Measurements from ENCODE around the gene LRRC4B. TPM values are rescaled to one million over a fixed set of nuclear protein-coding genes. Genes with fewer than 3 reads are reported as not detected.

LRRC4B gene
- total and polyA plus RNA-seq, 2 of the 13 experiments (the other 11 are each of a cell fraction or from before 2014, with no cell fraction given) = not detected

DNA sequence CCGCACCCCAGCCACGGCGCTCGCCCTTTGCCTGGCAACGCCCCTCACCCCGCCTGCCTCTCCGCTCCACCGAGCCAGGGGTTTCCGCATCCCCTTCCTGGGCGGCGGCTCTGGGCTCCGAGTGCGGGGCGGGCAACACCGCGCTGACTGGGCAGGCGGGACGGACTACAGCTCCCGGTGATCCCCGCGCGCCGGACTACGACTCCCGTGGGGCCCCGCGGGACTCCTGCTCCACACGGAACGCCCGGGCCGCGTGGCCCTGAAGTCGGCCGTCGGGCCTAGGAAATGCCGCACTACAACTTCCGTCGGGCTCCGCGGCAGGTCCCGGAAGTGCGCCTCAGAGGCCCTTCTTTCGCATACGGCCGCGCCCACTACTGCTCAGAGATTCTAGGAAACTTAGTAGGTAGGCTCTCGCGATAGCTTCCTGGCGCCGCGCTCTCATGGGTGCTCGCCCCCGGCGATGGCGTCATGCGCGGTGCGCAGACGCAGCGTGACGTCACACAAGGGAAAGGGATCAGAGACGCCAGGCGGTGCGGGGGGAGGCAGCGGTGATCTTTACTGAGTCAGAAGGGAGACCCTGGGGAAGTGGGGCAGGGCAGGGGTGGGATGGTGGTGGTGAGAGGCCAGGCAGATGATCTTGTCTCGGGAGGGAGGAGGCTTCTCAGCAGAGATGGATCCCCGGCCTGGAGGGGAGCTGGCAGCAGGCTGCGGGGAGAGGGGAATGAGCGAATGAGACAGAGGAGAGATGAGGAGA is 57.0 kb downstream of the LRRC4B start, which contains the start of gene JOSD2 (continued):
- TF ChIP-seq MYPOP (CRISPR knock-in tag; IDR thresholded peaks at IDR 0.05) = no peak
- no peak for TF ChIP-seq ZNF17 (CRISPR knock-in tag; IDR thresholded peaks at IDR 0.05)
- no peak for TF ChIP-seq CBX5 (CRISPR knock-in tag; IDR thresholded peaks at IDR 0.05; ENCODE audit: borderline replicate concordance)
- TF ChIP-seq, protein P1, sequence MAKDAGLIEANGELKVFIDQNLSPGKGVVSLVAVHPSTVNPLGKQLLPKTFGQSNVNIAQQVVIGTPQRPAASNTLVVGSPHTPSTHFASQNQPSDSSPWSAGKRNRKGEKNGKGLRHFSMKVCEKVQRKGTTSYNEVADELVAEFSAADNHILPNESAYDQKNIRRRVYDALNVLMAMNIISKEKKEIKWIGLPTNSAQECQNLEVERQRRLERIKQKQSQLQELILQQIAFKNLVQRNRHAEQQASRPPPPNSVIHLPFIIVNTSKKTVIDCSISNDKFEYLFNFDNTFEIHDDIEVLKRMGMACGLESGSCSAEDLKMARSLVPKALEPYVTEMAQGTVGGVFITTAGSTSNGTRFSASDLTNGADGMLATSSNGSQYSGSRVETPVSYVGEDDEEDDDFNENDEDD (CRISPR knock-in tag; IDR thresholded peaks at IDR 0.05; ENCODE audit: borderline replicate concordance) = peak; percentile 17; the same call in 1 of the 2 replicates
- TF ChIP-seq RARG (CRISPR knock-in tag; IDR thresholded peaks at IDR 0.05; ENCODE audit: low read depth) = no peak
- TF ChIP-seq MXD4 (CRISPR knock-in tag; IDR thresholded peaks at IDR 0.05) = no peak
- peak; percentile 36 for TF ChIP-seq ASH2L (IDR thresholded peaks at IDR 0.05; ENCODE audit: insufficient read length, low read depth, low read length)
- no peak for TF ChIP-seq DNMT1 (CRISPR knock-in tag; IDR thresholded peaks at IDR 0.05)
- TF ChIP-seq, protein P2, sequence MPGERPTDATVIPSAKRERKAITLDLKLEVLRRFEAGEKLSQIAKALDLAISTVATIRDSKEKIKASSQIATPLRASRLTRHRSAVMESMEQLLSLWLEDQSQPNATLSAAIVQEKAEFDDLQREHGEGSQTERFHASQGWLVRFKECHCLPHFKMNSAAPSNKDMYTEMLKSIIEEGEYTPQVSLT (CRISPR knock-in tag; IDR thresholded peaks at IDR 0.05; ENCODE audit: borderline replicate concordance, low read depth) = no peak
- no peak for TF ChIP-seq JARID2 (CRISPR knock-in tag; IDR thresholded peaks at IDR 0.05; ENCODE audit: insufficient replicate concordance)
- TF ChIP-seq IRF9 (CRISPR knock-in tag; IDR thresholded peaks at IDR 0.05; ENCODE audit: borderline replicate concordance) = no peak; the same call in 1 of the 2 replicates
- peak; percentile 57; the same call in 1 of the 2 replicates for TF ChIP-seq YEATS2 (CRISPR knock-in tag; IDR thresholded peaks at IDR 0.05; ENCODE audit: borderline replicate concordance)
- TF ChIP-seq ZNF766 (CRISPR knock-in tag; IDR thresholded peaks at IDR 0.05; ENCODE audit: borderline replicate concordance) = no peak
- no peak for TF ChIP-seq ZNF644 (CRISPR knock-in tag; IDR thresholded peaks at IDR 0.05; ENCODE audit: low read depth)
- no peak for TF ChIP-seq AKNA (CRISPR knock-in tag; IDR thresholded peaks at IDR 0.05; ENCODE audit: borderline replicate concordance)
- no peak for TF ChIP-seq NFIC (IDR thresholded peaks at IDR 0.05; ENCODE audit: low read length)
- no peak for TF ChIP-seq SETDB1 (CRISPR knock-in tag; IDR thresholded peaks at IDR 0.05; ENCODE audit: borderline replicate concordance)
- TF ChIP-seq ELF3 (CRISPR knock-in tag; IDR thresholded peaks at IDR 0.05) = peak; percentile 34; the same call in 1 of the 2 replicates
- TF ChIP-seq ZNF331 (CRISPR knock-in tag; IDR thresholded peaks at IDR 0.05) = no peak; the same call in 1 of the 2 replicates
- TF ChIP-seq ZNF615 (CRISPR knock-in tag; IDR thresholded peaks at IDR 0.05; ENCODE audit: borderline replicate concordance) = no peak
- TF ChIP-seq ZNF251 (CRISPR knock-in tag; IDR thresholded peaks at IDR 0.05) = no peak

All from HepG2 (cell line).